ENCODE data around the gene NXN. TPM values are rescaled to one million over a fixed set of nuclear protein-coding genes. Genes with fewer than 3 reads are reported as not detected.
A peak's percentile ranks its signal among the peaks of the same experiment; 100 is the strongest.
"Not testable (repeated sequence)": the region's sequence is repeated elsewhere in the genome, so short reads cannot be mapped to it uniquely, and the experiment has no call there.

Gene NXN
- total RNA-seq, 1 donor from 2014 or later = 0.31 TPM

- H3K4me3 Mint-ChIP-seq = no peak overlapping the region
- H3K27me3 Mint-ChIP-seq (ENCODE audit: insufficient read depth) = peaks cover 8% of the 10 kb centered on the region
- intact Hi-C loops (cut with micrococcal nuclease) = no loop called here
- no peak overlapping the region for H3K27ac Mint-ChIP-seq
- H3K4me1 Mint-ChIP-seq (ENCODE audit: low read depth) = peaks cover 4% of the 10 kb centered on the region
- no peak for DNase-seq (ENCODE audit: low spot score)
- H3K36me3 Mint-ChIP-seq (ENCODE audit: low read depth) = no peaks in the 10 kb centered on the region
- H3K9me3 Mint-ChIP-seq = no peaks in the 10 kb centered on the region
These were observed 86.6 kb downstream of the NXN start for GRCh38 chr17:892958-893357.

GRCh38 chr17:888998-889441 is 90.6 kb downstream of the NXN start:
- no peaks in the 10 kb centered on the region for H3K36me3 Mint-ChIP-seq (ENCODE audit: low read depth)
- H3K4me3 Mint-ChIP-seq = no peak overlapping the region
- no peaks in the 10 kb centered on the region for H3K9me3 Mint-ChIP-seq
- no peak for DNase-seq (ENCODE audit: low spot score)
- peaks cover 4% of the 10 kb centered on the region for H3K4me1 Mint-ChIP-seq (ENCODE audit: low read depth)
- H3K27me3 Mint-ChIP-seq (ENCODE audit: insufficient read depth) = no peaks in the 10 kb centered on the region
- no peak overlapping the region for H3K27ac Mint-ChIP-seq
- intact Hi-C loops (cut with micrococcal nuclease) = no loop called here

GRCh38 chr17:887551-888209 is 91.9 kb downstream of the NXN start:
- H3K36me3 Mint-ChIP-seq (ENCODE audit: low read depth) = no peaks in the 10 kb centered on the region
- H3K27me3 Mint-ChIP-seq (ENCODE audit: insufficient read depth) = no peaks in the 10 kb centered on the region
- no peak overlapping the region for H3K4me3 Mint-ChIP-seq
- H3K9me3 Mint-ChIP-seq = no peaks in the 10 kb centered on the region
- no peak for DNase-seq (ENCODE audit: low spot score)
- intact Hi-C loops (cut with micrococcal nuclease) = no loop called here
- peaks cover 4% of the 10 kb centered on the region for H3K4me1 Mint-ChIP-seq (ENCODE audit: low read depth)
- H3K27ac Mint-ChIP-seq = no peak overlapping the region

GRCh38 chr17:885971-886571 is 93.5 kb downstream of the NXN start:
- Mint-ChIP-seq H3K9me3 (no peaks in the 10 kb centered on the region), H3K27ac (no peak overlapping the region), H3K4me3 (no peak overlapping the region), H3K4me1 (ENCODE audit: low read depth) (peaks cover 4% of the 10 kb centered on the region), H3K36me3 (ENCODE audit: low read depth) (no peaks in the 10 kb centered on the region), H3K27me3 (ENCODE audit: insufficient read depth) (no peaks in the 10 kb centered on the region)
- intact Hi-C loops (cut with micrococcal nuclease) = no loop called here
- DNase-seq (ENCODE audit: low spot score) = no peak

DNA sequence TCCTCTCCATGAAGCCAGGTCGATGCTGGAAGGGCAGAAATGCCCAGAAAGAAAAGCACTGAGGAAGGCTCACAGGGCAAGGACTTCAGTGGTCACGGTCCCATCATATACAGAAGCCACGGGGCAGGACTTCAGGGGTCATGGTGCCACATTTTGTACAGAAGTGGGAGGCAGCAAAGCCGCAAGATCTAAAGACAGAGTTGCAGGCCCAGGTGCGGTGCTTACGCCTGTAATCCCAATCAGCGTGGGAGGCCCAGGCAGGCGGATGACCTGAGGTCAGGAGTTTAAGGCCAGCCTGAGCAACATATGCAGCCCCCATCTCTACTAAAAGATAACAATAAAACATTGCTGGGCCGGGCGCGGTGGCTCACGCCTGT is 96.0 kb downstream of the NXN start:
- intact Hi-C loops (cut with micrococcal nuclease) = no loop called here
- H3K4me3 Mint-ChIP-seq = no peak overlapping the region
- no peak for DNase-seq (ENCODE audit: low spot score)
- no peaks in the 10 kb centered on the region for H3K9me3 Mint-ChIP-seq
- no peaks in the 10 kb centered on the region for H3K36me3 Mint-ChIP-seq (ENCODE audit: low read depth)
- H3K4me1 Mint-ChIP-seq (ENCODE audit: low read depth) = peaks cover 6% of the 10 kb centered on the region
- no peak overlapping the region for H3K27ac Mint-ChIP-seq
- H3K27me3 Mint-ChIP-seq (ENCODE audit: insufficient read depth) = peaks cover 1% of the 10 kb centered on the region

- intact Hi-C loops (cut with micrococcal nuclease) = no loop called here
- H3K27ac Mint-ChIP-seq = no peak overlapping the region
- peaks cover 2% of the 10 kb centered on the region for H3K27me3 Mint-ChIP-seq (ENCODE audit: insufficient read depth)
- H3K4me3 Mint-ChIP-seq = no peak overlapping the region
- no peak for DNase-seq (ENCODE audit: low spot score)
- H3K36me3 Mint-ChIP-seq (ENCODE audit: low read depth) = no peaks in the 10 kb centered on the region
- peaks cover 6% of the 10 kb centered on the region for H3K4me1 Mint-ChIP-seq (ENCODE audit: low read depth)
- H3K9me3 Mint-ChIP-seq = no peaks in the 10 kb centered on the region
These were observed 96.6 kb downstream of the NXN start for GRCh38 chr17:882827-883585.

GRCh38 chr17:881778-882177 is 97.8 kb downstream of the NXN start:
- no peaks in the 10 kb centered on the region for H3K9me3 Mint-ChIP-seq
- no peak overlapping the region for H3K27ac Mint-ChIP-seq
- intact Hi-C loops (cut with micrococcal nuclease) = no loop called here
- no peak overlapping the region for H3K4me3 Mint-ChIP-seq
- H3K27me3 Mint-ChIP-seq (ENCODE audit: insufficient read depth) = peaks cover 2% of the 10 kb centered on the region
- no peaks in the 10 kb centered on the region for H3K36me3 Mint-ChIP-seq (ENCODE audit: low read depth)
- DNase-seq (ENCODE audit: low spot score) = no peak
- peaks cover 6% of the 10 kb centered on the region for H3K4me1 Mint-ChIP-seq (ENCODE audit: low read depth)

DNA sequence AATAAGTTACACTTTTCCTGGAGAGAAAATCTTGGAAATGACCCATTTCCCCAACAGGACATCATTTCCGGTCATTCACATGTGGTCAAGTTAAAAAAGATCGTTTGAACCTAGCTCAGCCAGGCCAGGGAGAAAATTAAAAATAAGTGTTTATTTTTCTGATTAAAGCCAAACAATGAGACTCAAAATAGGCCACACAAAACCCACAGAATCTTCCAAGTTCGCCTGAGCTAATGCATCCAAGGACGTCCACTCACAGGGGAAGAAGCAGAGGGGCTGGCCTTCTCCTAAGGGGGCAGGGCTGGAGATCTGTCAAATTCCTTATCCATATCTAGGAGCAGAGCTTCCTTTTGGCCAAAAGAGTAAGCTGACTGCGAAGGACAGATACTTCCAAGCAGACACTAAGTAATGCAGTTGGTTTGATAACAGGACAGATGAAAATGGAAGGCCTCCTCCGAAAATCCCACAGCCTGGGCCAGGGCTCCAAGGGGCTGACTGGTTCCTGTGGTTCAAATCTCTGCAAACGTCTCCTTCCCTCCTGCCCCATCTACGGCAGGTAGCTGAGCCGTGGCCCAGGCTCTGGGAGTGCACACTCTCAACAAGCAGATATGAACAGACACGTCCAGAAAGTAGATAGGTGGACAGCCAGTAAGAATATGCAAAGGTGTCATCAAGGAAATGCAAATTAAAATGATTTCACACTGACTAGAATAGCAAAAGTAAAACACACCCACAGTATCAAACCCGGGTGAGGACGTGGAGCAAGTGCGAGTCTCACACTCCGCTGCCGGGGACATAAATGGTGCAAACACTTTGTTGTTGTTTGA is 98.9 kb downstream of the NXN start:
- no peaks in the 10 kb centered on the region for H3K9me3 Mint-ChIP-seq
- intact Hi-C loops (cut with micrococcal nuclease) = no loop called here

DNA sequence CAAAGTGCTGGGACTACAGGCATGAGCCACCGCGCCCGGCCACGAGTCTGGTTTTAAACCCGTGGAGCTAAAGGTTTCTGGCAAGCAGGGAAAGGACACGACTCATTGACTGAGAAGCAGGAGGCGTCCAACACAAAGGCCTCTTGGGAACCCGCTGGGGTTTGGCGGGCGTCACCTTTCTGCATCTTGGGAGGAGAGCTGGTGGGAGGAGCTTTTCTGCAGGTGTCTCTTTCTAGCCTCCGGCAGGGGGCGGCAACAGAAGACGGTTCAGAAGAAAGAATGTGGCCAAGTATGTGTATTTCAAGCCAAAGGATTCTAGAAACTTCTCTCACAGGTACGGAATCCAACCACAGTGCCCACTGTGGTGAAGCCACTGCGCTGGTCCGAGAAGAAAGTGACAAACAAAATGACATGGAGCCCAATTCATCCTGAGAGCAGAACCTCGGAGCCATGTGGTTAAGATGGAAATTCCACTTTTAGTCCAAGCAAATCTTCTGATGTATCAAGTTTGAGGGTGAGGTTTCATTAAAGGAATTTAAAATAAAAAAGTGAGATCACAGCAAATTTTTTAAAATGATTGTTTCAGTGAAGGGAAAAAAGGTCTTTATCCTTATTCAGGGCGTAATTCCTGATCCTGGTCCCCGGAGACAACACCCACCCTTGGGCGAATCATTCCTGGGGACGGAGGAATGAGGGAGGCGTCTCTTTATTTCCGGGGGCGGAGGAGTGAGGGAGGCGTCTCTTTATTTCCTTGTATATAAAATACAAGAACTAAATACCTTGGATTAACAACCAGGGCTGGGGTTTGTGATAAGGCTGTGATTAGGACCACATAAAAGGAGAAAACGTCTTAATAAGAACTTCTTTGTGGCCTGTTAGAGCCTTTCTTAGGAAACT is 99.8 kb downstream of the NXN start:
- peaks cover 2% of the 10 kb centered on the region for H3K27me3 Mint-ChIP-seq (ENCODE audit: insufficient read depth)
- peaks cover 13% of the 10 kb centered on the region for H3K4me1 Mint-ChIP-seq (ENCODE audit: low read depth)
- intact Hi-C loops (cut with micrococcal nuclease) = loop anchor here (1.0 kb wide), 2 partner anchors 102 to 120 kb away; no protein-coding TSS in a partner anchor
- H3K36me3 Mint-ChIP-seq (ENCODE audit: low read depth) = no peaks in the 10 kb centered on the region
- DNase-seq (ENCODE audit: low spot score) = peak; percentile 34
- H3K4me3 Mint-ChIP-seq = no peak overlapping the region
- H3K9me3 Mint-ChIP-seq = no peaks in the 10 kb centered on the region
- no peak overlapping the region for H3K27ac Mint-ChIP-seq

More for the DNA sequence above, 98.9 kb downstream of the NXN start:
- Mint-ChIP-seq H3K4me1 (ENCODE audit: low read depth) (peaks cover 13% of the 10 kb centered on the region), H3K27ac (no peak overlapping the region), H3K36me3 (ENCODE audit: low read depth) (no peaks in the 10 kb centered on the region), H3K4me3 (no peak overlapping the region), H3K27me3 (ENCODE audit: insufficient read depth) (peaks cover 2% of the 10 kb centered on the region)
- DNase-seq (ENCODE audit: low spot score) = no peak

GRCh38 chr17:877630-878029 is 101.9 kb downstream of the NXN start:
- Mint-ChIP-seq H3K36me3 (ENCODE audit: low read depth) (no peaks in the 10 kb centered on the region), H3K27me3 (ENCODE audit: insufficient read depth) (peaks cover 4% of the 10 kb centered on the region), H3K27ac (no peak overlapping the region), H3K4me3 (no peak overlapping the region), H3K9me3 (no peaks in the 10 kb centered on the region), H3K4me1 (ENCODE audit: low read depth) (peaks cover 13% of the 10 kb centered on the region)
- no peak for DNase-seq (ENCODE audit: low spot score)
- intact Hi-C loops (cut with micrococcal nuclease) = no loop called here

GRCh38 chr17:876272-876671 is 103.3 kb downstream of the NXN start:
- no peak overlapping the region for H3K4me3 Mint-ChIP-seq
- peaks cover 8% of the 10 kb centered on the region for H3K9me3 Mint-ChIP-seq
- no peaks in the 10 kb centered on the region for H3K36me3 Mint-ChIP-seq (ENCODE audit: low read depth)
- H3K27me3 Mint-ChIP-seq (ENCODE audit: insufficient read depth) = peaks cover 4% of the 10 kb centered on the region
- intact Hi-C loops (cut with micrococcal nuclease) = no loop called here
- H3K4me1 Mint-ChIP-seq (ENCODE audit: low read depth) = peaks cover 13% of the 10 kb centered on the region
- H3K27ac Mint-ChIP-seq = no peak overlapping the region
- peak; percentile 16 for DNase-seq (ENCODE audit: low spot score)

DNA sequence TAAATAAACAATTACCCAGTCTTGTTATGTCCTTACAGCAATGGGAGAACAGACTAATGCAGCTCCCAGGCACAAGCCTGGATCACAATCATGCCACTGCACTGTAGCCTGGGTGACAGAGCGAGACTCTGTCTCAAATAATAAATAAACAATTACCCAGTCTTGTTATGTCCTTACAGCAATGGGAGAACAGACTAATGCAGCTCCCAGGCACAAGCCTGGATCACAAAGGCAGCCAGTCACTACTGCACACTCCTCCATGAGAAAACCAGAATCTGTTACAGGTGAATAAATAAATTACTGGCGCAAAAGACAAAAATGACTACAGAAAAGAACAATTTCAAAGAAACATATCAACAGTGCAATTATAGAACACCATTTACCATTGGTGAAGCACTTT is 105.0 kb downstream of the NXN start:
- DNase-seq (ENCODE audit: low spot score); H3K4me1 Mint-ChIP-seq (ENCODE audit: low read depth); H3K9me3 Mint-ChIP-seq; H3K4me3 Mint-ChIP-seq; H3K36me3 Mint-ChIP-seq (ENCODE audit: low read depth); intact Hi-C loops (cut with micrococcal nuclease); H3K27me3 Mint-ChIP-seq (ENCODE audit: insufficient read depth); H3K27ac Mint-ChIP-seq: not testable (repeated sequence)

All from activated T-helper 1 cell treated with anti-CD3 and anti-CD28 coated beads, Interleukin-12 subunit alpha, Interleukin-12 subunit beta, Interleukin-2, Interleukin-4 antibody, amounts not matched to agents 30 ng/mL and 10 ng/mL and 1 ng/mL, durations not matched to agents 14 hours and 24 hours and 36 hours (primary cell).